Stomach smooth muscle (tissue), 2 donors: Measurements from ENCODE around the gene GDI1.

Source experiments
- H3K27ac ChIP-seq: one replicate; pipeline ENCODE4 v1.7.0; 2013; ENCODE audit warnings: mild to moderate bottlenecking, low read length, inconsistent platforms
- H3K27me3 ChIP-seq, 2 donors: one replicate each; pipeline ENCODE4 v1.7.0; 2013; ENCODE audit warnings: low read length in 2 of 2; ENCODE audit not compliant: insufficient read depth in 2 of 2, control insufficient read depth in 1 of 2
- H3K36me3 ChIP-seq, 2 donors: one replicate each; pipeline ENCODE4 v1.7.0; 2013; ENCODE audit warnings: low read length in 2 of 2; ENCODE audit not compliant: control insufficient read depth in 2 of 2, insufficient read depth in 2 of 2
- H3K4me1 ChIP-seq: one replicate; pipeline ENCODE4 v1.7.0; 2013; ENCODE audit warnings: low read length; ENCODE audit not compliant: control insufficient read depth, insufficient read depth
- H3K4me3 ChIP-seq, 2 donors: one replicate each; pipeline ENCODE4 v1.7.0; 2013; ENCODE audit warnings: low read length in 2 of 2
- H3K9ac ChIP-seq, 2 donors: one replicate each; pipeline ENCODE4 v1.7.0; 2013; ENCODE audit warnings: low read length in 2 of 2, mild to moderate bottlenecking in 1 of 2
- H3K9me3 ChIP-seq, 2 donors: one replicate each; pipeline ENCODE4 v1.7.0; 2013; ENCODE audit warnings: low read length in 2 of 2; ENCODE audit not compliant: control insufficient read depth in 2 of 2
- donor health status: healthy.
- donor health status: Pancreatic carcinoma.

Gene GDI1

DNA sequence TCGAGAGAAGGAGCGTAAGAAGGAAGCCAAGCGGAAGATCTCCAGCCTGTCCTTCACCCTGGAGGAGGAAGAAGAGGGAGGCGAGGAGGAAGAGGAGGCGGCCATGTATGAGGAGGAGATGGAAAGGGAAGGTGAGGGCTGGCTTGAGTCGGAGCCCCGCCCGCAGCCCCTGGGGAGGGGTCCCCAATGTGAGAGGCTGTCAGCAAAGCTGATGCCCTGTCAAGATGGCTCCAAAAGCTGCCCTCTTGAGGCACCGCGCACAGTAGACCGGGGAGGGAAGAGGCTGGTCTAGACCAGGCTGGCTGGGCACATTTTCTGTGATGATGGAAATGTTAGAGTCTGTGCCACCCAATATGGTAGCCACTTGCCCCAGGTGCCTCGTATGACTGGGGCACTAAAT, 9.5 kb downstream of the GDI1 start:
- no peak overlapping the region for H3K27ac ChIP-seq
- peaks cover 21% of the 10 kb centered on the region for H3K4me1 ChIP-seq
- no peaks in the 10 kb centered on the region for H3K9me3 ChIP-seq
- no peak overlapping the region for H3K9ac ChIP-seq
- H3K36me3 ChIP-seq: peaks cover 17 to 27% of the 10 kb centered on the region in 2 donors
- H3K27me3 ChIP-seq: peaks cover 0 to 6% of the 10 kb centered on the region in 2 donors
- H3K4me3 ChIP-seq: no peak overlapping the region

DNA sequence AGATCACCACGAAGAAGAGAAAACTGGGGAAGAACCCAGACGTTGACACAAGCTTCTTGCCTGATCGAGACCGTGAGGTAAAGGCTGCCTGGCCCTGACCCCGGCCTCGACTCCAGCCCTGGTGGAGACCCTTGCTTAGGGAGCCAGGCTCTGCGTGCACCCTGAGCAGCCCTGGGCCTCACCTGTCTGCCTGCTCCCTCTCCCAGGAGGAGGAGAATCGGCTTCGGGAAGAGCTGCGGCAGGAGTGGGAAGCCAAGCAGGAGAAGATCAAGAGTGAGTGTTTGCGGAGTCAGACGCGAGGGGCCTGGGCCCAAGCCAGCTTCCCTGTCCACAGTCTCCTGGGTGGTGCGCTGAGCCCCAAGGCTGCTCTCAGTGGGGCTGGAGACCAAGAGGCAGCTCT, 11.5 kb downstream of the GDI1 start:
- Histone ChIP-seq H3K27me3 (peaks cover 0 to 4% of the 10 kb centered on the region in 2 donors), H3K9me3 (no peaks in the 10 kb centered on the region)

DNA sequence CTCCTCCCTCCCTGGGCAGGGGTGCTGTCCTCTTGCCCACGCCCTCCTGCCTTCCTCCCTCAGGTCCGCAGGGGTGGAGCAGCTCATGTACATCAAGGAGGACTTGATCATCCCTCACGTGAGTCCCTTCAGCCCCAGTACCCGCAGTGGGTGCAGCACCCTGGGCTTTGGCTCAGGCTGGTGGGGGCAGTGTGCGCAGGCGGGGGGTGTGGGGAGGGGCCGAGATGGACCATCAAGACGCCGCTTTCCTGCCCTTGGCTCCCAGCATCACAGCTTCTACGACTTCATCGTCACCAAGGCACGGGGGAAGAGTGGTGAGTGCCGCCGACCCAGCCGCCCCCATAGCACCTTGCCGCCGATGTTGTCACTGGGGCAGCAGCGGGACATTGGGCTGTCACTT, 12.7 kb downstream of the GDI1 start:
- Histone ChIP-seq H3K4me3 (no peak overlapping the region), H3K36me3 (peaks cover 14 to 24% of the 10 kb centered on the region in 2 donors), H3K27me3 (peaks cover 0 to 4% of the 10 kb centered on the region in 2 donors), H3K4me1 (peaks cover 16% of the 10 kb centered on the region), H3K9ac (no peak overlapping the region), H3K27ac (no peak overlapping the region), H3K9me3 (no peaks in the 10 kb centered on the region)

More for the DNA sequence above, 11.5 kb downstream of the GDI1 start:
- Histone ChIP-seq H3K4me3 (no peak overlapping the region), H3K9ac (no peak overlapping the region), H3K4me1 (peaks cover 20% of the 10 kb centered on the region), H3K36me3 (peaks cover 14 to 24% of the 10 kb centered on the region in 2 donors), H3K27ac (no peak overlapping the region)

DNA sequence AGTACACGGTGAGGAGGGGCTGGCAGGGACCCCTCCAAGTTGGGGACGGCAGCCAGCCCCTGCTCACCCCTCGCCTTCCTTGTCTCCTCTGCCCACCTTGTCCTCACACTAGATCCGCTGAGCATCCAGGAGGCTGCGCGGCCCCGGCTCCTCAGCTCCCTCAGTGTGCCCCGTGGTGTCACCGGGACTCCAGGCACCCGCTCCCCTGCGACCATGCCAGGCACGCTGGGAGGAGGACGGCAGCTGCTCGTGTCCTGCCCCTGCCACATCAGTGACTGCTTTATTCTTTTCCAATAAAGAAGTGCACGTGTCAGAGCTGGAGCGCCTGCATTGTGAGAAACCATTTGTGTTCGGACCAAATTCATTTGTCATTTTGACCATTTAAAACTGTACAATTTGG, 13.4 kb downstream of the GDI1 start:
- Histone ChIP-seq H3K4me3 (no peak overlapping the region), H3K9ac (no peak overlapping the region), H3K27me3 (peaks cover 0 to 2% of the 10 kb centered on the region in 2 donors), H3K27ac (no peak overlapping the region), H3K36me3 (peaks cover 14 to 24% of the 10 kb centered on the region in 2 donors), H3K9me3 (no peaks in the 10 kb centered on the region), H3K4me1 (peaks cover 9% of the 10 kb centered on the region)

DNA sequence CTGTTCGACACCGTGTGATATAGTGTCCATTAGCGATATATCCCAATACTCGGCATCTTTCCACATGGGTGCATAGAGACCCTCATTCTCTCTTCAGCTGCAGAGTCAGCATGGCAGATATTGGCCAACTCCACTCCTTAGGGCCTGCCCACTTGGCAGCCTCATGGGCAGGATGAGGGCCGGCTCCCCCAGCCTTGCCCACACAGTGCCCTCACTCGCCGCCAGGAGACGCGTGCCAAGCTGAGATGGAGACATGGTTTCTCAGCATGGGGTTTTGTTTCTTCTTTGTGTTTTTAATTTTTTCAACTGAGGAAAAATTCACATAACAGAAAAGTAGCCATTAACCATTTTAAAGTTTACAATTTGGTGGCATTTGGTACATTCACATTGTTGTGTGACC, 15.9 kb downstream of the GDI1 start:
- Histone ChIP-seq H3K4me1 (no peaks in the 10 kb centered on the region), H3K27ac (no peak overlapping the region), H3K9me3 (no peaks in the 10 kb centered on the region), H3K27me3 (peaks cover 0 to 2% of the 10 kb centered on the region in 2 donors), H3K9ac (no peak overlapping the region), H3K4me3 (no peak overlapping the region), H3K36me3 (peaks cover 11 to 20% of the 10 kb centered on the region in 2 donors)

DNA sequence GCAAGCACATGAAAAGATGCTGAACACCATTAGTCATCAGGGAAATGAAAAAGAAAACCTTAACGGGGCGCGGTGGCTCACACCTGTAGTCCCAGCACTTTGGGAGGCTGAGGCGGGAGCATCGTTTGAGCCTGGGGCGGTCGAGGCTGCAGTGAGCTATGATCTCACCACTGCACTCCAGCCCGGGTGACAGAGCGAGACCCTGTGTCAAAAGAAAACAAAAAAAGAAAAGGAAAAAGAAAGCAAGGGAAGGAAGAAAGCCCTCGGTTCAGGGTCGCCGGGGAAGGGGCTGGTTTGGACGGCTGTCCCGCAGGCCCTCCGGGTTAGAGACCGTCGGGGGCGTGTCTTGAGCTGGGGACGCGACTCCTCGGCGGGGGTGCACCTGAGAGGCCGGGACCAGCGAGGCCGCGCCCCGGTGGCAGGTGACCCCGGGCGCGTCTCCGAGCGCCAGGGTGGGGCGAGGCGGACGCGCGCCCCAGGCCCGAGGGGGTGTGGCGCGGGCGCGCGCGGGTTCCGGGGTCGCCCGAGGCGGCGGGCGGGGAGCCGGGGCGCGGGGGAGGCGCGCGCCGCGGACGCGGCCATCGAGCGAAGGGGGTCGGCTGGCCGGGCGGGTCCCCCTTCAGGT, 20.6 kb downstream of the GDI1 start:
- no peak overlapping the region for H3K27ac ChIP-seq
- H3K9me3 ChIP-seq: no peaks in the 10 kb centered on the region
- no peak overlapping the region for H3K9ac ChIP-seq
- peak overlapping the region in 1 of 2 donors; percentile 72 for H3K4me3 ChIP-seq
- H3K4me1 ChIP-seq: peaks cover 7% of the 10 kb centered on the region
- peaks cover 0 to 2% of the 10 kb centered on the region in 2 donors for H3K27me3 ChIP-seq
- H3K36me3 ChIP-seq: peaks cover 0 to 2% of the 10 kb centered on the region in 2 donors

DNA sequence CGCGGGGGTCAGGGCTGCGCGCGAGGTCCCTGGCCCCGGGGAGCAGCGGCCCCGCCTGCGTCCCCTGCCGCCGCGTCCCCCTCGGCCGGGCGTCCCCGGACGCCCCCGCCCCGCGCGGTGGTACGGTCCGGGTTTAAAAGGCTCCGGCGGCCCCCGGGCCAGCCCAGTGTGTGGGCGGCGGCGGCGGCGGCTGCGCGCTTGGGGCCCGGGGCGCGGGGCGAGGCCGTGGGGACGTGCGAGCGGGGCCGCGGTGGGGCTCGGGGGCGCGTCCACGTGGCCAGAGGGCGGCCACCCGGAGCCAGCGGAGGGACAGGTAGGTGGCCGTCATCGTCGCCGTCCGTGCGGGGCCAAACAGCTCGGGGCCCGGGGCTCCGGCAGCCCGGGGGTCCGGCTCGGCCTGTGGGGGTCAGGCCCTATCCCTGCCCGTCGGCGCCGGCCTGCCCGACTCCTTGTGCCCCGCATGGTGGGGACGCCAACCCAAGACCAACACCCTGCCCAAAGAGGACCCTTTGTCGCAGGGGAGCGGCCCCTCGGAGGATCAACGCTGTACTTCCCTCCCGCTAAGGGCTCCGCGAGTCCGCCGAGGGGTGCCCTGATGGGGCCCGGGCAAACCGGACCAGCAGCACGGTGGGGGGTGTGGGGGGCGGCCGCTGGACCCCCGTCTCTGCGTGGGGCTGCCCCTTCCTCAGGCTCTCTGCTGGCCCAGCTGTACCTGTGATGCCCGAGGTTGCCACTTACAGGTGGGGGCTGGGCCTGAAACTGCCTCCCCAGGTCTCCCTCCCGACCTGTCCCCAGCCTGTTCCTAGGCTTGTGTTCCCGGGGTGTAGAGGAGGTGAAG, 21.4 kb downstream of the GDI1 start, which contains the start of gene PLXNA3:
Gene PLXNA3, plus strand, starts transcription at position 166 of the 838 bp plus-strand sequence. CDS start 1,903 bp downstream, outside the sequence.
- Histone ChIP-seq H3K4me1 (peaks cover 7% of the 10 kb centered on the region), H3K27me3 (no peaks in the 10 kb centered on the region), H3K4me3 (peak within 1 kb of the TSS; percentile 53 to 75), H3K9me3 (no peaks in the 10 kb centered on the region), H3K36me3 (peaks cover 0 to 2% of the 10 kb centered on the region in 2 donors), H3K9ac (peak within 1 kb of the TSS; percentile 33 to 51), H3K27ac (no peak within 1 kb of the TSS)

DNA sequence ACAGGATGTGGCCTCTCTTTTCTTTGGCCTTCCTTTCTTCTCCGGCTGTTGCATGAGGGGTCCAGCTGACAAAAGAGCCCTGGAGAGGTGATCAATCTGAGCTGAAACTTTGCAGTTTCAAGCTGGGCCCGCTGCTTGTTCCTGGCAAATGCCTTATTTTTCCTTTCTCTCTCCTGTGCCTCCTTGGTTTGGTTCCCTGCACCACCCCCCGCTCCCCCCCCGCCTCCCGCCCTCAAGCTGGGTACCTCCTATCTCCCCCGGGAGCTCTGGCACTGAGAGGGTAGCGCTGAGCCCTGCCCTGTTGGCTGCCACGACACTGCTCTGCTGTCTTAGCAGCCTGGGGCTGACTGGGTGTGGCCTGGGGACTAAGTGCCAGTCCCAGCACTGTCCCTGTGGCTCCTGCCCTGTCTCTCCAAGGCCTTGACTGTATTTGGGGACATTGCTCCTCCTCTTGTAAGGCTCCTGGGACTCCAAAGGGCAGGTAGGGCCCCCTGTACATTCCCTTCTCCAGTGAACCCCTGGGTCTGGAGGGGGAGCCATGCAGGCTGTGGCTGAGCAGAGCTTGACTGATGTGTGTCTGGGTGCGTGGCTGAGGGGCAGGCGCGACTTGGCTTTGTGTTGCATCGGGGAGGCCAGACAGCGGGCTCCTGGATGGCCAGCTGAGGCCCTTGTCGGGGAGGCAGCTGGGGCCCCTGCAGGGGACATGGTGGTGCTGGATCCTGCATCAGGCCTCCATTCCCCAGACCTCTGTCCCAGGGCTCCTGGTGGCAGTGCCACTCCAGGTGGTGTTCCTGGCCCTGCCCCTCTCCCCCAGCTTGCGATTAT, 22.2 kb downstream of the GDI1 start:
- H3K9me3 ChIP-seq: no peaks in the 10 kb centered on the region
- peaks cover 0 to 2% of the 10 kb centered on the region in 2 donors for H3K36me3 ChIP-seq
- H3K4me1 ChIP-seq: peaks cover 7% of the 10 kb centered on the region
- no peak overlapping the region for H3K27ac ChIP-seq
- H3K27me3 ChIP-seq: no peaks in the 10 kb centered on the region
- H3K4me3 ChIP-seq: peak overlapping the region; percentile 53 to 75
- H3K9ac ChIP-seq: peak overlapping the region; percentile 33 to 51

DNA sequence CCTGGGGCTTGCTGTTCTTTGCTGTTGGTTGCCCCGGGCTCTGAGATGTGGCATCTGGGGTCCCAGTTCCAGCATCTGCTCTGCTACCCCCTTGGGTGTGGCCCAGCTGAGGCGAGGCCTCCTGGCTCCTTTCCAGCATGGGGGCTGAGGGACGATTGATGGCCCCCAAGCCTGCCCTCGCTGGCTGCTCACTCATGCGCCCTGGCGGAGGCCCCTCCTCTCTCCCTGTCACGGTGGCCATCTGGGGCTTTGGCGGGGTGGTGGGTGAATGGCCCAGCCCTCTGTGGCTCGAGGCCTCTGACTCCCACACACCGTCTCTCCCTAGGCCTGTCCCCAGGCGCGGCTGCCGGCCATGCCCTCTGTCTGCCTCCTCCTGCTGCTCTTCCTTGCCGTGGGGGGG, 22.9 kb downstream of the GDI1 start:
- no peak overlapping the region for H3K27ac ChIP-seq
- peaks cover 7% of the 10 kb centered on the region for H3K4me1 ChIP-seq
- H3K9ac ChIP-seq: no peak overlapping the region
- no peaks in the 10 kb centered on the region for H3K27me3 ChIP-seq
- H3K4me3 ChIP-seq: peak overlapping the region; percentile 12 to 57
- H3K9me3 ChIP-seq: no peaks in the 10 kb centered on the region
- peaks cover 0 to 2% of the 10 kb centered on the region in 2 donors for H3K36me3 ChIP-seq

DNA sequence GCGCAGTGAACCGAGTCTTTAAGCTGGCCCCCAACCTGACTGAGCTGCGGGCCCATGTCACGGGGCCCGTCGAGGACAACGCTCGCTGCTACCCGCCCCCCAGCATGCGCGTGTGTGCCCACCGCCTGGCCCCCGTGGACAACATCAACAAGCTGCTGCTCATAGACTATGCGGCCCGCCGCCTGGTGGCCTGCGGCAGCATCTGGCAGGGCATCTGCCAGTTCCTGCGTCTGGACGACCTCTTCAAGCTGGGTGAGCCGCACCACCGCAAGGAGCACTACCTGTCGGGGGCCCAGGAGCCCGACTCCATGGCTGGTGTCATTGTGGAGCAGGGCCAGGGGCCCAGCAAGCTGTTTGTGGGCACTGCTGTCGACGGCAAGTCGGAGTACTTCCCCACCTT, 23.4 kb downstream of the GDI1 start:
- Histone ChIP-seq H3K4me3 (peak overlapping the region in 1 of 2 donors; percentile 57), H3K27ac (no peak overlapping the region)

More for the DNA sequence above, 23.4 kb downstream of the GDI1 start:
- no peaks in the 10 kb centered on the region for H3K9me3 ChIP-seq
- peaks cover 7% of the 10 kb centered on the region for H3K4me1 ChIP-seq
- H3K9ac ChIP-seq: no peak overlapping the region
- no peaks in the 10 kb centered on the region for H3K27me3 ChIP-seq
- peaks cover 0 to 2% of the 10 kb centered on the region in 2 donors for H3K36me3 ChIP-seq
